MM.1S (cell line): ENCODE results near the gene MVB12A.
A peak's percentile ranks its signal among the peaks of the same experiment; 100 is the strongest.

ENCODE experiments used
- CTCF ChIP-seq: fragments of 300-600 bp; sonication (generic); IDR thresholded peaks from 2 replicates; pipeline ENCODE4 v1.5.1; 2016; ENCODE audit warnings: antibody characterized with exemption, low read length, mixed read lengths
- EZH2phosphoT487 ChIP-seq: fragments of 300-600 bp; sonication (generic); IDR thresholded peaks from 2 replicates; pipeline ENCODE4 v1.6.1; 2018; ENCODE audit warnings: antibody characterized with exemption, low read length

GRCh38 chr19:17394891-17395415, 24.9 kb upstream of the MVB12A start:
- TF ChIP-seq CTCF: peak; percentile 36
- no peak for TF ChIP-seq EZH2phosphoT487
